ENCODE results near the gene MAD1L1. TPM values are rescaled to one million over a fixed set of nuclear protein-coding genes. Genes with fewer than 3 reads are reported as not detected.

Gene MAD1L1
- total and polyA plus RNA-seq, 11 donors = 11.1 to 29.7 (median 20.9) TPM

- TF ChIP-seq POLR2A (IDR thresholded peaks at IDR 0.05) = no peak
- TF ChIP-seq CTCF (IDR thresholded peaks at IDR 0.05) = no peak
- H3K36me3 ChIP-seq = no peaks in the 10 kb centered on the region
- DNase-seq = no peak
- no peak for ATAC-seq
- H3K27me3 ChIP-seq = no peaks in the 10 kb centered on the region
- 91 to 96% (median 94%) methylated on average over 25 to 39 of the region's 39 CpGs for WGBS, 4 donors
- peak overlapping the region in 4 of 12 donors; percentile 28 to 69 (median 46) for H3K27ac ChIP-seq
- peaks cover 0 to 49% (median 28%) of the 10 kb centered on the region in 12 donors for H3K4me1 ChIP-seq
- intact Hi-C loops (cut with DNase I) = loop anchor here in 8 of 10 donors (5.0 to 10.0 kb wide), 3 partner anchors 72 to 518 kb away; no protein-coding TSS in a partner anchor
- H3K9me3 ChIP-seq = no peaks in the 10 kb centered on the region
- peak overlapping the region in 2 of 12 donors; percentile 18 to 31 for H3K4me3 ChIP-seq
Observed at GRCh38 chr7:2103071-2103898, 129.5 kb downstream of the MAD1L1 start.

- intact Hi-C loops (cut with DNase I) = loop anchor here in 8 of 10 donors (5.0 to 10.0 kb wide), 3 partner anchors 72 to 518 kb away; no protein-coding TSS in a partner anchor
- H3K4me3 ChIP-seq = no peak overlapping the region
- peaks cover 0 to 49% (median 28%) of the 10 kb centered on the region in 12 donors for H3K4me1 ChIP-seq
- 97 to 99% (median 98%) methylated on average over 7 of the region's 7 CpGs for WGBS, 4 donors
- no peaks in the 10 kb centered on the region for H3K9me3 ChIP-seq
- no peak for TF ChIP-seq CTCF (IDR thresholded peaks at IDR 0.05)
- no peak for TF ChIP-seq POLR2A (IDR thresholded peaks at IDR 0.05)
- DNase-seq (no peak), ATAC-seq (no peak)
- no peaks in the 10 kb centered on the region for H3K36me3 ChIP-seq
- H3K27me3 ChIP-seq = no peaks in the 10 kb centered on the region
- no peak overlapping the region for H3K27ac ChIP-seq
Observed at GRCh38 chr7:2102375-2102723, 130.4 kb downstream of the MAD1L1 start.

- no peak for DNase-seq
- 94 to 96% (median 96%) methylated on average over 18 to 19 of the region's 19 CpGs for WGBS, 4 donors
- intact Hi-C loops (cut with DNase I) = loop anchor here in 8 of 10 donors (5.0 to 10.0 kb wide), 3 partner anchors 73 to 517 kb away; no protein-coding TSS in a partner anchor
- H3K9me3 ChIP-seq = no peaks in the 10 kb centered on the region
- H3K27ac ChIP-seq = no peak overlapping the region
- no peaks in the 10 kb centered on the region for H3K27me3 ChIP-seq
- H3K4me1 ChIP-seq = peaks cover 0 to 48% (median 25%) of the 10 kb centered on the region in 12 donors
- no peak overlapping the region for H3K4me3 ChIP-seq
- ATAC-seq = no peak
- no peaks in the 10 kb centered on the region for H3K36me3 ChIP-seq
- TF ChIP-seq CTCF (IDR thresholded peaks at IDR 0.05) (no peak), POLR2A (IDR thresholded peaks at IDR 0.05) (no peak)
Observed at GRCh38 chr7:2101630-2102374, 130.9 kb downstream of the MAD1L1 start.
